ENCODE results near the gene SIN3B.

Gene SIN3B

GRCh38 chr19:16911046-16911445, 81.8 kb downstream of the SIN3B start:
- no peak for DNase-seq (ENCODE audit: low read depth)

DNA sequence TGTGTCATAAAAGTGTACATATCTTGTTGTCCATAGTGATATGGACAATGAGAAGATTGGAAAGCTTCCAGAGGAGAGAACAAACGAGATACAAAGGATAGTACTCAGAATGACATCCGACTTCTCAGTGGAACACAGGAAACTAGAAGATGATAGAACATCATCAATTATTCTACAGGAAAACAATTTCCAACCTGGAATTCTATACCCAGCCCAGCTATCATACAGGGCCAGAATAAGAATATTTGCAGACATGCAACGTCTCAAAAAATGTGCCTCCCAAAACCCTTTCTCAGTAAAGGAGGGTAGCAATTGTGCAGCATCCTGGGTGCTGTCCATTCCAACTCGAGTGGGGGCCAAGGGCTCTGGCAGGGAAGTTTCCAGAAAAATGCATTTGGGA, 83.6 kb downstream of the SIN3B start:
- no peak for DNase-seq (ENCODE audit: low read depth)

- DNase-seq (ENCODE audit: low read depth): no peak
These were observed 85.2 kb downstream of the SIN3B start for GRCh38 chr19:16914421-16914820.

DNA sequence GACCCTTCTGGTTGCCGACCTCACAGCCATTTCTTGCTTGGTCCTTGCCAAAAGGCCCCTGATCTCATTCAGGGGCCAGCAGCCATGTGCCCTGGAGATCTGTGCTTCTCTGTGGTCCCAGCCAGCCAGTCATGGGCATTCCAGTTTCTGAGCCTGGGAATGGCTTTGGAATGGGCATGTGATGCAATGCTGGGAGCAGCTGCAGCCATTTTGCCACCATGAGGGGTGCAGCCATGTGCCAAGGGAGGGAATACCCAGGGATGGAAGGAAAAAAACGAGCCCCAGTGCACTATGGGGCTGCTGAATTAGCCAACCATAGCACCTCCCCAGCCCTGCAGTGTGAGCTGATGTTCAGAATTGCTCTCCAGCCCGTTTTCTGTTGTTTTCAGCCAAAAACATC, 85.9 kb downstream of the SIN3B start:
- no peak for DNase-seq (ENCODE audit: low read depth)

DNA sequence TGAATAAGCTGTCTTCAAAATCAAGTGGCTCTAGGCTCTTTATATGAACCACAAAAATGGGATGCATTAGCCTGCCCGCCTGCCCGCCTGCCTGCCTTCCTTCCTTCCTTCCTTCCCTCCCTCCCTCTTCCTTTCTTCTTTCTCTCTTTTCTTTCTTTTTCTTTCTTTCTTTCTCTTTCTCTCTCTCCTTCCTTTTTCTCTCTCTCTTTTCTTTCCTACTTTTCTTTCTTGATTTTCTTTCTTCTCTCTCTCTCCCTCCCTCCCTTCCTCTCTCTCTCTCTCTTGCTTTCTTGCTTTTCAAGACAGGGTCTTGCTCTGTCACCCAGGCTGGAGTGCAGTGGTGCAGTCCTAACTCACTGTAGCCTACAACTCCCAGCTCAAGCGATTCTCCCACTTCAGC, 86.5 kb downstream of the SIN3B start:
- DNase-seq (ENCODE audit: low read depth): no peak

- DNase-seq (ENCODE audit: low read depth): no peak
These were observed 88.2 kb downstream of the SIN3B start for GRCh38 chr19:16917401-16917800.

DNA sequence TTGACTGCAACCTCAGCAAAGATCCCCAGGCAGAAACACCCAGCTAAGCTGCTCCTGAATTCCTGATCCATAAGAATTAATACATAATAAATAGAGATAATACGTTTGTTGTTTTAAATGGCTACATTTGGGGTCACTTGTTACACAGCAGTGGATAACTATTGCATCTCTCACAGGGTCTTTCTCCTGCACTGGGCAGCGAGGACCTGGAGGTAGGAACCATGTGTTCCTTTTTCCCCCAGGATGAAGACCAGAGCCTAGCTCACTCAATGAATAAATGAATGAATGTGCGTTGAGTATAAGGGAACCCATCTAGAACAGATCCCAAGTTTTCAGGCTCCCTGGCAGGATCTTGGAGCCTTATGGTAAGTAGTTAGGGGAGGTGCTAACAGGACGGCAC, 90.3 kb downstream of the SIN3B start:
- DNase-seq (ENCODE audit: low read depth): no peak

GRCh38 chr19:16920816-16921529, 91.8 kb downstream of the SIN3B start:
- DNase-seq (ENCODE audit: low read depth): peak; percentile 66

DNA sequence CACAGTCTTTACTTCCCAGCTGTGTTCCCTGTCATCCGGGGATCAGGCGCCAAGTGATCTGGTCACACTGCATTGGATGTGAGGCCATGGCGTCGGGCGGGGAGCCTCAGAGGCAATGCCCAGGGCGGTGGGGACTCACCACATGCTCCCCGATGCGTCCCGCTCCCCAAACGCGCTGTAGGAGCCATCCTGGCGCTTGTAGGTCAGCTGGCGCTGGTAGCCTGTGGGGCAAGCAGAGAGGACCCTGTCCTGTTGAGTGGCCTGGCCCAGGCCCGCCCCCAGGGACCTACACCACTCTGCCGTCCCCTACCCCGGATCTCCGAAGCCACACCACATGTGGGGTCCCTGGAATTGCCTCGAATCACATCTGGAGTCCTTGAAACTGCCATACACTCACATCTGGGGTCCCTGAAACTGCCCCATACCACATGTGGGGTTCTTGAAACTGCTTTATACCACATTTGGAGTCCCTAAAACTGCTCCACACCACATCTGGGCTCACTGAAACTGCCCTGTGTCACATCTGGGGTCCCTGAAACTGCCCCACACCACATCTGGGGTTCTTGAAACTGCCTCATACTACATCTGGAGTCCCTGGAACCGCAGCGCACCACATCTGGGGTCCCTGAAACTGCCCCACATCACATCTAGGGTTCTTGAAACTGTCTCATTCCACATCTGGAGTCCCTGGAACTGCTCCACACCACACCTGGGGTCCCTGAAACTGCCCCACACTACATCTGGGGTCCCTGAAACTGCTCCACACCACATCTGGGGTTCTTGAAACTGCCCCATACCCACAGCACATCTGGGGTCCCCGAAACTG, 92.8 kb downstream of the SIN3B start:
- DNase-seq (ENCODE audit: low read depth): no peak

- DNase-seq (ENCODE audit: low read depth): no peak
These were observed 93.4 kb downstream of the SIN3B start for GRCh38 chr19:16922592-16922934.

- DNase-seq (ENCODE audit: low read depth): no peak
These were observed 93.8 kb downstream of the SIN3B start for GRCh38 chr19:16922949-16923348.

DNA sequence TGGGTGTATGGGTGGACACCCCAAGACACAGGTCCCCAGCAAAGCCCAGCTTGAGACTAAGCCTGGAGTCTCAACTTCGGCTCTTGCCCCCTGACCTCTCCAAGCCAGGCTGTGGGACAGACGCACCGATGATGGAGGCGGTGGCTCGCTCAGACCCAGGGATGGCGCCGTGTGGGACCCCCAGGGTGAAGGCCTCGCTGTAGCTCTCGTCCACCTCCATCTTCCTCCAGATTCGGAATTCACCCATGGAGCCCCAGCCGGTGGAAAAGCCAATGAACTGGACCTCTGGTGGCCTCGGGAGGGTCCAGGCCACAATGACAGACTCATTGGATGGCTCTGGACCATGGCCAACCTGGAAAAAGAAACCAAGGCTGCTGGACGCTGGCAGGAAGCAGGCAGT, 98.7 kb downstream of the SIN3B start:
- no peak for DNase-seq (ENCODE audit: low read depth)

GRCh38 chr19:16928351-16928750, 99.2 kb downstream of the SIN3B start:
- DNase-seq (ENCODE audit: low read depth): no peak

- no peak for DNase-seq (ENCODE audit: low read depth)
These were observed 99.7 kb downstream of the SIN3B start for GRCh38 chr19:16928916-16929315.
